SHP77 (cell line): ENCODE data around the gene NECAP2.
A peak's percentile ranks its signal among the peaks of the same experiment; 100 is the strongest.
"Not testable (repeated sequence)": the region's sequence is repeated elsewhere in the genome, so short reads cannot be mapped to it uniquely, and the experiment has no call there.

Experiments used
- DNase-seq, 2 experiments: peaks; one replicate each; lab custom pipeline; 2025; lab: John Stamatoyannopoulos, UW

Gene NECAP2

GRCh38 chr1:16459352-16459925 is 18.9 kb downstream of the NECAP2 start:
- DNase-seq = no peak

GRCh38 chr1:16461681-16462080 is 21.2 kb downstream of the NECAP2 start:
- DNase-seq = no peak

DNA sequence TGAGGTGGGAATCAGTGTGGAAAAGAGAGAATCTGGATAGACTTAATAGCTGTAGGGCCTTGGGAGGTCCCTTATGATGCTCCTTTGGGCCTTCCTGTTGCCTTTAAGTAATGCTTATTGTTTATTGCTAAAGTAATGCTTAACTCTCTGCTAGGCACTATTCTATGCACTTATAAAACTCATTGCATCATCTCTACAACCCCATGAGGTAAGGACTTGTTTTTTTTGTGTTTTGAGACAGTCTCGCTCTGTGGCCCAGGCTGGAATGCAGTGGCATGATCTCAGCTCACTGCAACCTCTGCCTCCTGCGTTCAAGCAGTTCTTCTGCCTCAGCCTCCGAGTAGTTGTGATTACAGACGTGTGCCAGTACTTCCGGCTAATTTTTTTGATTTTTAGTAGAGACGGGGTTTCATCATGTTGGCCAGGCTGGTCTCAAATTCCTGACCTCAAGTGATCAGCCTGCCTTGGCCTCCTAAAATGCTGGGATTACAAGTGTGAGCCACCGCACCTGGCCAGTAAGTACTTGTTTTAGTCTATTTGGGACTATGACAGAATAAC is 22.3 kb downstream of the NECAP2 start:
- no peak for DNase-seq

- no peak for DNase-seq
Observed at GRCh38 chr1:16464917-16465625, 24.5 kb downstream of the NECAP2 start.

GRCh38 chr1:16468558-16468957 is 28.0 kb downstream of the NECAP2 start:
- DNase-seq = no peak

DNA sequence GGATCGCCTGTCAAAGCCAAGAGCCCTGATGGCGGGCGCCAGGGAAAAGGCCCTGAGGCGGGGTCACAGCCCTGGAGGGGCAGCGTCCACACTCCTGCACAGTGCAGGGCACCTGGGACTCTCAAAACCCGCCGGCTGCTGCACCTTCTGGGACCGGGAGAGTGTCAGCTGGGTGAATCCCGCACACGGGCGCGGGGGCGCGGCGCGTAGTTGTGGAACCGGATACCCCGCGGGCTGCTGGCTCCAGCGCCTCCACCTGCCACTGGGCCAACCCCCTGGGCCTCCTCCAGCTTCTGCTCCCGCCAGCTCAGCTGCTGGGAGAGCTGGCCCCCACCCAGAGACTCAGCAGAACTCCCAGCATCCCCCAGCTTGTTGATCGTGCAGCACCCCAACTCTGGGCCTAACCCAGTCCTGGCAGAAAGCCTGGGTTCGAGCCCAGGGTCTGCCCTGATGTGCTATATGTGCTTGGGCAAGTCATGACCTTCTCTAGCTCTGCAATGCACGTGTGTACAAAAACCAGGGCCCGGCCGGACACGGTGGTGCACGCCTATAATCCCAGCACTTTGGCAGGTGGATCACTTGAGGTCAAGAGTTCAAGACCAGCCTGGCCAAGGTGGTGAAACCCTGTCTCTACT is 33.8 kb downstream of the NECAP2 start:
- no peak for DNase-seq

- peak in 1 of 2 experiments; percentile 5 for DNase-seq
Observed at GRCh38 chr1:16474891-16475290, 34.4 kb downstream of the NECAP2 start.

DNA sequence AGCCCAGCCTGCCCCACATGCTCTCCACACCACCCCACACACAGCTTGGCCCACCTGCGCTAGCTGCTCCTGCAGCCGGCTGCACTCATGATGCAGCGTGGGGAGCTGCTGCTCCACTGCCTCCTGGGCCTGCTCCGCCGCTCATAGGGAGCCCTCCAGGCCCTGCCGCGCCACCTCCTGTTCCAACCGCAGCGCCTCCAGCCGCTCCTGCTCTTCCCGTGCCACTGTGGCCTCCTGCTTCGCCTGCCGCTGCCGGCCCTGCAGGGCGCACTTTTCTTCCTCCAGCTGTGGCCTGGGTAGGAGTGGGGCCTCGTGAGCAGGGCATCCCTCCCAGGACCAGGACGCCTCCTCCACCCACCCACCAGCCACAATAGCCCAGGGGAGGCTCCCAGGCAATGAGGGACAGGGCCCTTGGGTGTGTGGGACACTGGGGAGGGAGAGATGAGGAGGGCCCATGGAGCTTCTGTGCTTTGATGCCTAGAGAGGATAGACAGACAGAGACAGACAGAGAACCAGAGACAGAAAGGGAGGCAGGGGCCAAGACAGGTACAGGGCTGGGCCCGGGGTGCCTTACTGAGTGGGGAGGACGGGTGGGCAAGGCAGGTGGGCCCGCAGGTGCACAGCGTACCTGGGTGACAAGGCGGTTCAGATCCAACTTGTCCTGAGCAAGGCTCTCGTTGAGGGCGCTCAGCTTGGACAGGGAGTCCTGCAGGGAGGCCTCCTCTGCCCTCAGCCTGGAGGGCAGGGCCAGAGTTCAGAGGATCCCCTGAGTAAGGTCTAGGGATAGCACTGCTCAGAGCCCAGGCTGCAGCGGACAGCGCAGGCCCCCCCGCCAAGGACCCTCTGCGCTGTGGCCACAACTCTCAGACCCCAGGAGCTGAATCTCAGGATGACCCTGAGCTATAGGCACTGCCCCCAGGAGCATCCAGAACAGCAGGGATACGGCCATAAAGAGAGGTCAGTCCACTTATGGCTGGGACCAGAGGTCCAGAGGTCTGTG is 35.5 kb downstream of the NECAP2 start:
- not testable (repeated sequence) for DNase-seq

DNA sequence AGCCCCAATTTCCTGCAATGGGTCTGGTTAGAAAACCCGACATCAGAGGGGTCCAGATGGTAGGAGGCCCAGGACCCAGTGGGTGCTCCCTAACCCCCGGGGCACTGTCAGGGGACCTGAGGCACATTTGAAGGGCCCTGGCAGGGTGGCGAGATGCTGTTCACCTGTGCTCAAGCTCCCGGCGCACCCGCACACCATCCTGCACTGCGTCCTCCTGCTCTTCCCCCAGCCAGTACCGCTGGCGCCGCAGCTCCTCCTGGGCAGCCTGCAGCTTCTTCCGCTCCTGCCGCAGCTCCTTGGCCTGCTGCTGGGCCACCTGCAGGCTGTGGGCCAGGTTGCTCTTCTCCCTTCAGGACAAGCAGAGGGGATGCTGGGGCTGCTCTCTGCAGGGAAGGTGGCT is 37.6 kb downstream of the NECAP2 start:
- no peak for DNase-seq

DNA sequence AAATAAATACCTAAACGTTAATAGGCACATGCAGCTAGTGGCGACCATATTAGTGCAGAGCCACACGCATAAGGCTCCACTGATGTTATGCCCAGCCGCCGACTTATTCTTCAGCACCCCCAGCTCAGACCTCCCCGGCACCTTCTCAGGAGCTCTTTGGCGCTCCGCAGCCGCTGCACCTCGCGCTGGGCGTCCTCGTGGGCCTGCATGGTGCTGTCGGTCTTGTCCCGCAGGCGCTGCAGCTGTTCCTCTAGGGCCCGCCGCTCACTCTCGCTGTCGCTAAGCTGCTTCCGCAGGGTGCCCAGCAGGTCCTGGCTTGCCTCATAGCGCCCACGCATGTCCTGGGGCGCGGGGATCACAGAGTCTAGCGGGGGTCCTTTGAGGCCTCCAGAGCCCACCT is 42.6 kb downstream of the NECAP2 start:
- not testable (repeated sequence) for DNase-seq

DNA sequence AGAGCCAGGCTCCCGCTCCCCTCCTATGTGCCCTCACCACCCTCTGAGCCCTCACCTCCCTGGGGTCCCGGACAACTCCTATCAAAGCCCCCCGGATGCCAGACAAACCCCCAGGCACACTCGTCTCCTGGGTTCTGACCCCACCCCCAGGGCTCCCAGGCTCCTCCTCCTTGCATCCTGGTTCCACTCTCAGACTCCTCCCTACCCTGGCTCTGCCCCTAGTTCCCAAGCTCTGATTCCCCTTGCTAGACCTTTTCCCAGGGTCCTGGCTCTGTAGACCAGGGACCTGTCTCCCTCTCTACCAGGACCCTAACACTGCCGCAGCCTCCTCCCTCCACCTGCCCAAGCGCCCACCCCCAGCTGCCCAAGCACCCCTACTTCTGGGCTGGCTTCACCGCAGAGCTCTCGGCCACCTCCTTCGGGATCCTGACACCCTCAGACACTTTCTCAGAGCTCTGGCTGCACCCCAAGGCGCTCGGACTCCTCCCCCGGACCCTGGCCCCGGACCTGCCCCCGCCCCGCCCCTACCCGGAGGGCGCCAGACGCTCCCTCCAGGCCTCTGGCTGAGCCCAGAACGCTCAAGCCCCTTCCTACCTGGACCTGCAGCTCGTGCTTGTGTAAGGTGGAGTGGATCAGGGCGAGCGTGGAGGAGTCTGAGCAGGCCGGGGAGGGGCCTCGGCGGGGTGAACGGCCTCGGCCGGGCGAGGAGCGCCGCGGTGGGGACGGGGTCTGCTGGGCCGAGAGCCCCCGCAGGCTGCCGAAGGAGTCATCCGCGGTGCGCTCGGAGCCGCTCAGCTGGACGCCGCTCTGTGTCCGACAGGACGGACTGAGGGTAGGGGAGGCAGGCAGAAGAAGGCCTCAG is 43.3 kb downstream of the NECAP2 start:
- DNase-seq = not testable (repeated sequence)

DNA sequence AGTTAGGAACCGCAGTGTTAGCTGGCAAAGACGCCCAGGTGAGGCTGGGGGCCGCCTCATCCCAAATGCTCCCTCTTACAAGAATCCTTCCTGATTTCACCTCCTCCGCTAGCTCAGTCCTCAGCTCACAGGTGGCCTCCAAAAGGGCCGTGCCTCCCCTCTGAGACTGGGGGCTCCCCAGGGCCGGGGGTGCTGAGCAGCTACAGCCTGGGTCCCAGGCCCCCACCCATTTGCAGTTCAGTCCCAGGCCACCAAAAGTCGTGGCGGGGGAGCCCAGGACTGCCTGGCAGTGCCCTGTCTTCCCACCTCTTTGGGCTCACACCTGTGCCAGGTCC is 43.9 kb downstream of the NECAP2 start:
- DNase-seq = no peak

DNA sequence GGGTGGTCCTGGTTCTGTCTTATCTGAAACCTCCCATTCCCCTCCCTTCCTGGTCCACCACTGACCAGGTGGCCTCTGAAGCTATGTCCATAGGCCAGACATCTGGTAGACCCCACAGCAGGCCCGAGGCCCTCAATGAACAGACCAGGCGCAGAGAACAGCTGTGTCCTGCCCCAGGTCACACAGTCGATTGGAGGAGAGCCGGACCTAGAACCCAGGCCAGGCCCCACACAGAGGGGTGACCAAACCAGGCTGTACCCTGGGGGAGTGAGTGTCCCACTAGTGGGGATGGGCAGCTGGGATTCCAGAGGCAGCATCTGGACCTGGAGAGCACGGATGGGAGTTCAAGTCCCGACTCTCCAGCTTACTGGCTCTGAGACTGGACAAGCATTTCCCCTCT is 44.4 kb downstream of the NECAP2 start:
- DNase-seq = no peak

DNA sequence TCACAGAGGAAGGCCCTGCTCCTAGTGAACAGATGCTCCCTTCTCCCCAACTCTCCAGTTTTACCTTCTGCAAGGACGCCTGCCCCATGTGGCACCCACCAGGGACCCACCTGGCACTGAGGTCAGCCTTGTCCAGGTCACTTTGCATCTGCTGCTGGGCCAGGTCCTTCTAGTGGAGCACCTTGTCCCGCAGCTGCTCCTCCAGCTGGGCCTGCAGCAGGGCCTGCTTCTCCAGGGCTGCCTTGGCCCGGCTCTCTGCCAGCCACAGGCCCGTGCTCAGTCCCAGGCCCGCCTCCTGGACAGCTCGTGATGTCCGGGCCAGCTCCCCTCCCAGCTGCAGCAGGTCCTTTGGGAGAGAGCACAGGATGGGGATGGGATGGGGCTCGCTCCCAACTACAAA is 45.8 kb downstream of the NECAP2 start:
- not testable (repeated sequence) for DNase-seq

GRCh38 chr1:16487011-16487410 is 46.5 kb downstream of the NECAP2 start:
- DNase-seq = not testable (repeated sequence)

GRCh38 chr1:16489195-16489880 is 48.8 kb downstream of the NECAP2 start:
- not testable (repeated sequence) for DNase-seq

DNA sequence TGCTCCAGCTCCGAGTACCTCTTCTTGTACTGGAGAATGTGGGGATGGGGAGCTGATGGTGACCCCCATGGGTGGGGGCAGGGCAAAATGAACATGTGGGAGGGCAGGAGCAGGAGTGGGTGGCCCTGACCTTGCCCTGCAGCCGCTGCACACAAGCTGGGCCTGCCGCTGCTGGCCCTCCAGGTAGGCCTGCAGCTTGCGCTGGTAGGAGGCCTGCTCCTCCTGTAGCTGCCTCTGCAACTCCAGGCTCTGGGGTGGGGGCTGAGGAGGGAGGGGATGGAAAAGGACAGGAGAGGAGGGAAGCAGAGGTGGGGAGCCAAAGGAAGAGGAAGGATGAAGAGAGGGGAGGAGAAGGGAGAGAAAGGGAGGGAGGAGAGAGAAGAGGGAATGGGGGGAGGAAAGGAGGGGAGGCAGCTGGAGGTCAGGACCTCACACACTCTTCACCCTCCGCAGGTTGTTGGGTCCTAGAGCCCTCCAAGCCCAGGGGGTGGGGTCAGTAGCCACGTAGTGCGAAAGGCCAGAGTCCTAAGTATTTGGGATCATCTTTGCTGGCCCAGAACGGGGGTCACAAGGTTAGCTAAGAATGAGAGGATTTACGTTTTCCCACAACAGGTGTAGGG is 50.6 kb downstream of the NECAP2 start:
- DNase-seq = no peak

DNA sequence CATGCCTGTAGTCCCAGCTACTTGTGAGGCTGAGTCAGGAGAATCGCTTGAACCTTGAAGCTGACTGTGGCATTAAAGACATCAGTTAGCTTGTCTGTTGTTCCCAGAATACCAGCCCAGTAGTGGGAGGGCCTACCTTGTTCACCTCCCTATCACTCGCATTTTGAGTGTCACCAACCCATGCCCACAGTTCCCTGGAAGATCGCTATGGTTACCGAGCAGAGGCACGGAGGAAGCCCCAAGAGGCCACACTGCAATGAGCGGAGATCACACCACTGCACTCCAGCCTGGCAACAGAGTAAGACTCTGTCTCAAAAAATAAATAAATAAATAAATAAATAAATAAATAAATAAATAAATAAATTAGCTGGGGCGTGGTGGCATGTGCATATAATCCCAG is 52.4 kb downstream of the NECAP2 start:
- DNase-seq = not testable (repeated sequence)

DNA sequence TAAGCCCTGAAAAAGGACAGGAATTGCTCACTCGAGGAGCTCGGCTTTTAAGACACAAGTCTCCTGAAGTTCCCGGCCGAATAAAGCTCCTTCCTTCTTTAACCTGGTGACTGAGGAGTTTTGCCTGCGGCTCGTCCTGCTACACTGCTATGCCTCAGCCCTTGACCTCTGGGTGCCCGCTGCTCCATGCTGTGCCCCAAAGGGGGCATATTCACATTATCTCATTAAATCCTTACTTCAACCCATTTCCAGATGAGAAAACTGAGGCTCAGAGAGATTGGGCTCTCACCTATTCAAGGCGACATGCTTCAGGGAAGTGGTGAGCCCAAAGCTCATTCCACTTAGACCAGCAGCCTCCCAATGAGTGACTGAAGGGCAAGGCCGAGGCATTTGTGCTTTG is 53.2 kb downstream of the NECAP2 start:
- not testable (repeated sequence) for DNase-seq

- DNase-seq = not testable (repeated sequence)
Observed at GRCh38 chr1:16497474-16497904, 57.0 kb downstream of the NECAP2 start.
